Measurements from ENCODE around the gene OSCAR. TPM values are rescaled to one million over a fixed set of nuclear protein-coding genes. Genes with fewer than 3 reads are reported as not detected.
A peak's percentile ranks its signal among the peaks of the same experiment; 100 is the strongest.

The OSCAR gene
- total and polyA plus RNA-seq, 4 donors, result 4.4 to 77.4 (median 49.4) TPM

DNA sequence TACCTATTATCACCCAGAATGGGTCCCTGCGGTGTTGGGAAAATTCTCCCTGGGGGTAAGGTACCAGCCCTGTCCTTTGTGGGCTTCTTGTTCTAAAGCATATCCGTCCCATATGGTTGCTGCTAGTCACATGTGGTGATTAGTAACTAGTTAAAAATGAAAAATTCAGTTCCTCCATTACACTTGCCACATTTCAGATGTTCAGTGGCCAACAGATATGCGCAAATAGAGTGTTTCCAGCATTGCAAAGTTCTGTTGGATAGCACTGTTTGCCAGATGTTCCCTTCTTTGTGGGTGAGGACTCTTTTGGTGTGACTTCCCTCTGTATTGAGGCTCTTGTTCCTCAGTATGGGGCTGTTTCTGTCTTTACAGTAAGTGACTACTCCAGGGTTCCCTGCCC is 40.8 kb upstream of the OSCAR start:
- Histone ChIP-seq H3K27ac (ENCODE audit: low read depth in 1 of 2, low read length in 1 of 2) (no peak overlapping the region), H3K36me3 (ENCODE audit: control insufficient read depth in 4 of 4, insufficient read depth in 4 of 4, low read length in 4 of 4) (peaks cover 11 to 52% (median 37%) of the 10 kb centered on the region in 4 donors), H3K9ac (ENCODE audit: insufficient read depth in 1 of 2, low read length in 2 of 2) (no peak overlapping the region), H3K4me3 (no peak overlapping the region), H3K4me1 (ENCODE audit: control insufficient read depth in 5 of 5, insufficient read depth in 5 of 5, low read length in 5 of 5) (peaks cover 0 to 25% (median 9%) of the 10 kb centered on the region in 5 donors), H3K9me3 (ENCODE audit: control insufficient read depth in 4 of 4, insufficient read depth in 3 of 4, low read length in 3 of 4) (no peaks in the 10 kb centered on the region), H3K27me3 (ENCODE audit: control insufficient read depth in 3 of 3, insufficient read depth in 3 of 3, low read length in 2 of 3) (no peaks in the 10 kb centered on the region)
- 92 to 94% methylated on average over 3 of the region's 3 CpGs for WGBS, 2 donors
- ATAC-seq (ENCODE audit: insufficient read depth, low FRiP score) (no peak), DNase-seq (no peak)
- TF ChIP-seq, protein P1, sequence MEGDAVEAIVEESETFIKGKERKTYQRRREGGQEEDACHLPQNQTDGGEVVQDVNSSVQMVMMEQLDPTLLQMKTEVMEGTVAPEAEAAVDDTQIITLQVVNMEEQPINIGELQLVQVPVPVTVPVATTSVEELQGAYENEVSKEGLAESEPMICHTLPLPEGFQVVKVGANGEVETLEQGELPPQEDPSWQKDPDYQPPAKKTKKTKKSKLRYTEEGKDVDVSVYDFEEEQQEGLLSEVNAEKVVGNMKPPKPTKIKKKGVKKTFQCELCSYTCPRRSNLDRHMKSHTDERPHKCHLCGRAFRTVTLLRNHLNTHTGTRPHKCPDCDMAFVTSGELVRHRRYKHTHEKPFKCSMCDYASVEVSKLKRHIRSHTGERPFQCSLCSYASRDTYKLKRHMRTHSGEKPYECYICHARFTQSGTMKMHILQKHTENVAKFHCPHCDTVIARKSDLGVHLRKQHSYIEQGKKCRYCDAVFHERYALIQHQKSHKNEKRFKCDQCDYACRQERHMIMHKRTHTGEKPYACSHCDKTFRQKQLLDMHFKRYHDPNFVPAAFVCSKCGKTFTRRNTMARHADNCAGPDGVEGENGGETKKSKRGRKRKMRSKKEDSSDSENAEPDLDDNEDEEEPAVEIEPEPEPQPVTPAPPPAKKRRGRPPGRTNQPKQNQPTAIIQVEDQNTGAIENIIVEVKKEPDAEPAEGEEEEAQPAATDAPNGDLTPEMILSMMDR (IDR thresholded peaks at IDR 0.05; ENCODE audit: control extremely low read depth, extremely low read depth), result no peak

DNA sequence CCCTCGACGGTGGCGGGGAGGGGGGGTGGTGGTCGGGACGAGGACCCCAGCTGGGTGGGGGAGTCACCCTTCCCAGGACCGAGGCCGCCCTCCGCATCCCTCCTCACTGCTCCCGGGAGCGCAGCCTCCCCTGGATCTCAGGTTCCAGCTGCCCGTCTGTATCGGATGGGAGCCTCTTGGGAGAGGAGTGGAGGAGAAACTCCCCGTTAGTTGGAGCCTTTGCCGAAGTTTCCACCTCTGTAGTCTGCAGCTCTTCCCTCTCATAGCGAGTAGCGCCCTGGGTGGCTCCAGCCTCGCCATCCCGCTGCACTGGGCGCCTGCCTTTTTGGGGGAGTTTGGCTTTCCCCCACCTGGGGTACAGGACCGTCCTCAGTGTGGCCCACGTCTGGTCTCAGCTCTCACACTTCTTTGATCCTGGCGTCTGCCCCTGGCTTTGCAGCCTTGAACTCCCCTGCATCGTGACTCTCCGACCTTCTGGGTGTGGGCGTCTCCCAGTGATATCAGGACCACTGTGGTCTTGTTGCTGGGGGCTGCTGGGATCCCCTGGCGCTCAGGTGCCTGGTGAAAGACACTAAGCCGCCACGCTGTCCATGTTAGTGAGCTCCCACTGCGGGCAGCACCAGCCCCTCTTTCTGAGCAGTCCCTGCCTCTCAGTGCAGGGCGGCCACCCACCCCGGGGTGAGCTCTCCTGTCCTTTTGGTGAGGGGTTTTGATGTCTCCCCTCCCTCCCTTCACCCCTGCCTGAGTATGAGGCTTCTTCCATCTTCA is 38.1 kb upstream of the OSCAR start:
- H3K9ac ChIP-seq (ENCODE audit: insufficient read depth in 1 of 2, low read length in 2 of 2), result peak overlapping the region; percentile 53 to 67
- H3K4me1 ChIP-seq (ENCODE audit: control insufficient read depth in 5 of 5, insufficient read depth in 5 of 5, low read length in 5 of 5), result peaks cover 0 to 31% (median 16%) of the 10 kb centered on the region in 5 donors
- ATAC-seq (ENCODE audit: insufficient read depth, low FRiP score) (no peak), DNase-seq (no peak)
- no peaks in the 10 kb centered on the region for H3K9me3 ChIP-seq (ENCODE audit: control insufficient read depth in 4 of 4, insufficient read depth in 3 of 4, low read length in 3 of 4)
- H3K27ac ChIP-seq (ENCODE audit: low read depth in 1 of 2, low read length in 1 of 2), result peak overlapping the region in 1 of 2 donors; percentile 32
- no peaks in the 10 kb centered on the region for H3K27me3 ChIP-seq (ENCODE audit: control insufficient read depth in 3 of 3, insufficient read depth in 3 of 3, low read length in 2 of 3)
- 28 to 42% methylated on average over 24 to 31 of the region's 31 CpGs for WGBS, 2 donors
- H3K4me3 ChIP-seq, result peak overlapping the region; percentile 90
- peaks cover 6 to 25% (median 17%) of the 10 kb centered on the region in 4 donors for H3K36me3 ChIP-seq (ENCODE audit: control insufficient read depth in 4 of 4, insufficient read depth in 4 of 4, low read length in 4 of 4)
- TF ChIP-seq, protein P1 (IDR thresholded peaks at IDR 0.05; ENCODE audit: control extremely low read depth, extremely low read depth), result no peak

DNA sequence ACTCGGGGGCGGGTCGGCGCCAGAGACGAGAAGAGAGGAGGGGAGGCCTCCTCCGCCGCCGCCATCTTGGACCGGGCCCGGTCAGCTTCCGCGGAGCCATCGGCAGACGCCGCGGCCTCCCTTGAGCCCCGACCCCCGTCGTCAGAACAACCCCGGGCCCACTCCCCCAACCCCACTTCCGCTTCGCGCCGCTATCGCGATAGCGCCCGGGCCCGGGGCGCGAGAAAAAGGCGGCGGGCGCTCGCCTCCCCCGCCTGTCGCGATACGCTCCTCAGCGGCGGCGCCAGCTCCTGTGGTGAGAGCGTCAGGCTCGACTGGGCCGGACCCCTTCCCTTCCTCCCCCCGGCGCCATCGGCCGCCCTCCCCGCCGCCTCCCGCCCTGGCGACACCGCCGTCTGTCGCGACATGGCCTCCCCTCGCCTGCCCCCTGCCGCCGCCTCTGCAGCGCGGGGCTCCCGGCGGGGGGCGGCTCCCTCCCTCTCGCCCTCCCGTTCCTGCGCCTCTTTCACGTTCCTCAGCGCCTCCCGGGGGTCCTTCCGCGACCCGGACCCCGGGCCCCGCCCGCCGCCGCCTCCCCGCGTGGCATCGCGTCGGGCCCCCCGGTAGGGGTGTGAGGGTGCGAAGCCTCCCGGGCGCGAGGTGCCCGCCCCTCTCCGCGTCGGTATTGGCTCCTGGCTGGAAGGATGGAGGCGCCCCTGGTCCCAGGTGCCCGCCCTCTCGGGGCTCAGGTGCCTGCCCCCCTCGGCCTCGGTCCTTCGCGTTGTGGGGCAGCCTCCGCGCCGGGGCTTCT is 37.3 kb upstream of the OSCAR start, which contains the start of gene CNOT3:
Gene CNOT3, plus strand, starts transcription at position 64 of the 790 bp plus-strand sequence. CDS start 5,217 bp downstream, outside the sequence.
- H3K27me3 ChIP-seq (ENCODE audit: control insufficient read depth in 3 of 3, insufficient read depth in 3 of 3, low read length in 2 of 3), result no peaks in the 10 kb centered on the region
- ATAC-seq (ENCODE audit: insufficient read depth, low FRiP score), result no peak
- peak within 1 kb of the TSS; percentile 53 to 67 for H3K9ac ChIP-seq (ENCODE audit: insufficient read depth in 1 of 2, low read length in 2 of 2)
- peak within 1 kb of the TSS; percentile 84 to 87 for H3K27ac ChIP-seq (ENCODE audit: low read depth in 1 of 2, low read length in 1 of 2)
- peaks cover 0 to 31% (median 16%) of the 10 kb centered on the region in 5 donors for H3K4me1 ChIP-seq (ENCODE audit: control insufficient read depth in 5 of 5, insufficient read depth in 5 of 5, low read length in 5 of 5)
- H3K4me3 ChIP-seq, result peak within 1 kb of the TSS; percentile 90
- no peak for DNase-seq
- WGBS, 2 donors, result 0 to 1% methylated on average over 73 to 103 of the region's 103 CpGs
- no peaks in the 10 kb centered on the region for H3K9me3 ChIP-seq (ENCODE audit: control insufficient read depth in 4 of 4, insufficient read depth in 3 of 4, low read length in 3 of 4)
- TF ChIP-seq, protein P1 (IDR thresholded peaks at IDR 0.05; ENCODE audit: control extremely low read depth, extremely low read depth), result no peak
- H3K36me3 ChIP-seq (ENCODE audit: control insufficient read depth in 4 of 4, insufficient read depth in 4 of 4, low read length in 4 of 4), result peaks cover under 1 to 17% (median 10%) of the 10 kb centered on the region in 4 donors
